ENCODE data around the gene PPP2R3A.
"Not testable (repeated sequence)": the region's sequence is repeated elsewhere in the genome, so short reads cannot be mapped to it uniquely, and the experiment has no call there.

The PPP2R3A gene, protein sequence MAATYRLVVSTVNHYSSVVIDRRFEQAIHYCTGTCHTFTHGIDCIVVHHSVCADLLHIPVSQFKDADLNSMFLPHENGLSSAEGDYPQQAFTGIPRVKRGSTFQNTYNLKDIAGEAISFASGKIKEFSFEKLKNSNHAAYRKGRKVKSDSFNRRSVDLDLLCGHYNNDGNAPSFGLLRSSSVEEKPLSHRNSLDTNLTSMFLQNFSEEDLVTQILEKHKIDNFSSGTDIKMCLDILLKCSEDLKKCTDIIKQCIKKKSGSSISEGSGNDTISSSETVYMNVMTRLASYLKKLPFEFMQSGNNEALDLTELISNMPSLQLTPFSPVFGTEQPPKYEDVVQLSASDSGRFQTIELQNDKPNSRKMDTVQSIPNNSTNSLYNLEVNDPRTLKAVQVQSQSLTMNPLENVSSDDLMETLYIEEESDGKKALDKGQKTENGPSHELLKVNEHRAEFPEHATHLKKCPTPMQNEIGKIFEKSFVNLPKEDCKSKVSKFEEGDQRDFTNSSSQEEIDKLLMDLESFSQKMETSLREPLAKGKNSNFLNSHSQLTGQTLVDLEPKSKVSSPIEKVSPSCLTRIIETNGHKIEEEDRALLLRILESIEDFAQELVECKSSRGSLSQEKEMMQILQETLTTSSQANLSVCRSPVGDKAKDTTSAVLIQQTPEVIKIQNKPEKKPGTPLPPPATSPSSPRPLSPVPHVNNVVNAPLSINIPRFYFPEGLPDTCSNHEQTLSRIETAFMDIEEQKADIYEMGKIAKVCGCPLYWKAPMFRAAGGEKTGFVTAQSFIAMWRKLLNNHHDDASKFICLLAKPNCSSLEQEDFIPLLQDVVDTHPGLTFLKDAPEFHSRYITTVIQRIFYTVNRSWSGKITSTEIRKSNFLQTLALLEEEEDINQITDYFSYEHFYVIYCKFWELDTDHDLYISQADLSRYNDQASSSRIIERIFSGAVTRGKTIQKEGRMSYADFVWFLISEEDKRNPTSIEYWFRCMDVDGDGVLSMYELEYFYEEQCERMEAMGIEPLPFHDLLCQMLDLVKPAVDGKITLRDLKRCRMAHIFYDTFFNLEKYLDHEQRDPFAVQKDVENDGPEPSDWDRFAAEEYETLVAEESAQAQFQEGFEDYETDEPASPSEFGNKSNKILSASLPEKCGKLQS (N-terminal part only)

GRCh38 chr3:135965506-135966270, at the start of gene PPP2R3A:
Gene PPP2R3A, plus strand, starts transcription at chr3:135965728. Its CDS starts 35,771 bp downstream, at chr3:136001499.
- DNase-seq, result peak; percentile 27 to 94 (median 86)

DNA sequence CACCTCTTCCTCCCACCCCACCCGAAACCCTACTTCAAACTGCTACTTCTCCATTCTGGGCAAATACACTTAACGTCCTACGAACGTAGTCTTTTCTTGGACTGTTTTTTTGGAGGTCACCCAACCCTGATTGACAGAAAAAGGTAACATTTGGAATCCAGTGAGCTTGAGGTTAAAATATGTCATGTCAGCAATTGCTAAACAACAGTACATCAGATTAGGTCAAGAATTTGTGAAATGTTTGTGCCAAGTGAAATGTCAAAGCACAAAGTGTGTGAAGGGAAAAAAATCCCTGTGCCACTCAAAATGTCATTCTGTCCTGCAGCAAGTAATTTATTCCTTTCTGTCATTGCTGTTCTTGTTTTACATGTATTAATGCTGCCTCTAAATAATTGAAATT, 49.2 kb upstream of the PPP2R3A start:
- DNase-seq, result no peak

GRCh38 chr3:135917076-135917475, 48.5 kb upstream of the PPP2R3A start:
- no peak for DNase-seq

GRCh38 chr3:135917927-135918597, 47.5 kb upstream of the PPP2R3A start:
- no peak for DNase-seq

- DNase-seq, result no peak
Measured at GRCh38 chr3:135918600-135918999, 46.9 kb upstream of the PPP2R3A start.

DNA sequence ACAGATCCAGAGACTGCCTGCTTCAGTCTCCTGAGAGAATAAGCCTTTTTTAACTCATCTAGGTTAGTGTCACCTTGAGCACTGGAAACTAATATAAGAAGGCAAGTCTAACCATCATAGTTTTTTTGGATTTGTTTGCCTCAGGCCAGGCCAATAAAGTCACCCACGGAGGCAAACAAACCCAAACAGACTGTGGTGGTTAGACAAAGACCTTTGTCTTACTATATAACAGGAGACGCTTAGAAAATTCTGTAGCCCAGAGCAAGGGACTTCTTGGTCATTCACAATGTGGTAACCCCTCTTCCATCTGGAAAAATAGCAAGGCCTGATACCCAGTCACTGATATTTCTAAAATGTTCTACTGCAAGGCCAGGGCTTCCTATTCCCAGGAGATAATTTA, 45.3 kb upstream of the PPP2R3A start:
- no peak for DNase-seq

DNA sequence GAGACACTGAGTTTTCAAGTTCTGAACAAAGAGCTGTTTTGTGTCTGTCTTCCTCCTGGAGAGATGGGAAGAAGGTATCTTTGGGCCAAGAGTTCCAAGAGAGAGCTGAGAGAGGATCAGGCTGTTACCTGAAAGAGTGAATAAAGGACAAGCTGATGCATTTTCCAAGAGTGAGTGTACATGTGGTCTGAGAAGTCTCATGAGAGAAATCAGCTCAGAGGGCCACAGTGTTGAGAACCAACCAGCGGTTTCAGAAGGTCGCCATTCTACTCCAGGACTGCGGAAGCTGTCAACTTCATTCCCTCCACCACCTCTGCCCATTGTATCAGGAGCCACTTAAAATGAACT, 42.7 kb upstream of the PPP2R3A start:
- DNase-seq, result no peak

GRCh38 chr3:135924506-135924905, 41.0 kb upstream of the PPP2R3A start:
- no peak for DNase-seq

GRCh38 chr3:135926664-135927063, 38.9 kb upstream of the PPP2R3A start:
- no peak for DNase-seq

- DNase-seq, result no peak
Measured at GRCh38 chr3:135927155-135927554, 38.4 kb upstream of the PPP2R3A start.

DNA sequence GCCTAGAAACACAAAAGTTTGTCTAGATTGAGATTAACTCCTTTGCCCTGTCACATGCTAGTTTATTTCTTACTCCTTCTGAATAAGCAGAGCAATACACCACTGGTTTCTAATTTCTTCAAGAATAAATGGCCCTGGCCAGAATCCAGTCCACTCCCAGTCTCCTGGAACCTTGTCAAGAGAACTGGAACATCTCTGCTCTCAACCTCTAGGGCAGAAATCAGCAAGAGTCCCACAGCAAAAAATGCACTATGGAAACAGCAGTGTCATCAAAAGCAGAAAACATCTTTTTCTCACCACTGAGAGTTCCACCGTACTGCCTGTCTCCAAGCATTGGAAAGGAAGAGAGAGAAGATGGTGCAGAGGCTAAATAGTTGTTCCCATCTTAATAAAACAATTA, 35.9 kb upstream of the PPP2R3A start:
- no peak for DNase-seq

DNA sequence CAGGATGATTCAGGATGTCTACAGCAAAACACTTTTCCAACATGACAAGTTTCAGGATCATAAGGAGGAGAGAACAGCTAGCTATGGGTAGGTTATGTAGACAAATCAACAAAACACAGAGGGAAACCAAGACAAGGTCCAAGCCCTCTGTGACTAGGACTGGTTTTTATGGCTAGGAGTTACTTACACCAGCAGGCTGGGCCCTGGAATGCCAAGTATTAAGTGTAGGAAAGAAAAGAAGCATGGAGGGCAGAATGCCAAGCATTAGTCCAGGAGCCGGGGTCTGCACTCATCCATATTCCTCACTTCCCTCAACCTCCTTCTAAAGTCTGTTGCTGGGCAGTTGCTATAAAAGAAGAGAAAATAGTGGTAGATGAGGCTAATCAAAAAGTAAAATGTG, 35.3 kb upstream of the PPP2R3A start:
- no peak for DNase-seq

DNA sequence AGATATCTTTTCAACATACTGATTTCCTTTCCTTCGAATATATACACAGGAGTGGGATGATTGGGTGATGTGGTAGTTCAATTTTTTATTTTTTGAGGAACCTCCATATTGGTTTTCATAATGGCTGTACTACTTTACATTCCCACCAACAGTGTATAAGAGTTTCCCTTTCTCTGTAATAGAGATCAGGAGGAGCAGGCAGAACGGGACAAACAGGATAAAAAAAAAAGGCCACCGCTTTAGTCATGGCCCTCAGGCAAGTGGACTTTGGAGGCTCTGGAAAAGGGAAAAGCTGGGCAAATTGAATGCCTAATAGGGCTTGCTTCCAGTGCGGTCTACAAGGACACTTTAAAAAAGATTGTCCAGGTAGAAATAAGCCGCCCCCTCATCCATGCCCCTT, 30.4 kb upstream of the PPP2R3A start:
- not testable (repeated sequence) for DNase-seq

GRCh38 chr3:135937766-135938165, 27.8 kb upstream of the PPP2R3A start:
- DNase-seq, result not testable (repeated sequence)

DNA sequence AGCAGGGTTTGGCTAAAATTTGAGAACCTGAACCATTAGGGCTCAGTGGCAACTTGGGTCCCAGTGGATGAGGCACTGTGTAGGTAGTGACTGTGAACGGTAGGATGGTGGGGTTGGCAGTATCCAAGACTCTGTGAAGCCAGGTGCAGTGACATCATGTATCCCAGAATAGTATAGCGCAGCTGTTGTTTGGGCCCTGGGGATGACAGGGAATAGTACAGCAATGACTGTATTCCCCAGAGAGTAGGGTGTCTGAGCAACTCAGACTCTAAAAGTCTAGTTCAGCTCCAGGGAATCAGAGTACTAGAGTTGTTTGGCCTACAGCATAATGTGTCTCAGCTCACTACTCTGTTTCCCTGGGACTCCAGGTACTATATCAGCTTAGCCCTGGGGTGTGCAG, 20.7 kb upstream of the PPP2R3A start:
- DNase-seq, result no peak

GRCh38 chr3:135950941-135951340, 14.6 kb upstream of the PPP2R3A start:
- DNase-seq, result no peak

DNA sequence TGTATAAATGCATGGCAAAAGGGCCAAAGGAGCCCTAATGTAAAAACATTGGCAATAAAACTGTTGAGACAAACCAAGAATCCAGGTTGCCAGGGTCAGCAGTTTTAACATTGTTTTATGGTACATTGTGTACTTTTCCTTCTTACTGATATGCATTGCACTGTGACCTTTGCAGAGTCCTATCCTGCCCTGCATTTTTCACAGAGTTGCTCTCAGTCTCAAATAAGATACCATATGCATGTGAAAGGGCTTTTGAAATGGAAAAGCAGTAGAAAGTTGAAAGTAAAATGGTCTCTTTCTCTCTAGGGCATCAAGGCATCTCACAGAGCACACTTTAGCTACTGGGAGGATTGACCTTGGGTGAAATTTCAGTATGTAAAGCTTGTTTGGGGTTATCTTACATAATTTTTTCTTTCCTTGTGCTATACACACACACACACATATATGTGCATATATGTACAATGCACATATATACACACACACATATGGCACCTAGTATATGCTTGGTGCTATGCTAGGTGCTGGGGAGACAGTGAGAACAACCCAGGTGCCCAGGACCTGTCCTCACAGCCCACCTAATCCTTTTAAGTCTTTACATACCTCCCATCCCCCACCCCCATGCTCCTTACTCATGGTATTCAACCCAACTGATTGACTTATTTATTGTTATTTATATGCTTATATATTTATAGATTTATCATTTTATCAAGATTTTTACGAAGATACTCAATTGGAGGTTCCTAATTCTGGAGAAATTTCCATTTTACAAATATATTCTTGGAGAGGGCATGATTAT, 1.2 kb upstream of the PPP2R3A start:
- no peak for DNase-seq

DNA sequence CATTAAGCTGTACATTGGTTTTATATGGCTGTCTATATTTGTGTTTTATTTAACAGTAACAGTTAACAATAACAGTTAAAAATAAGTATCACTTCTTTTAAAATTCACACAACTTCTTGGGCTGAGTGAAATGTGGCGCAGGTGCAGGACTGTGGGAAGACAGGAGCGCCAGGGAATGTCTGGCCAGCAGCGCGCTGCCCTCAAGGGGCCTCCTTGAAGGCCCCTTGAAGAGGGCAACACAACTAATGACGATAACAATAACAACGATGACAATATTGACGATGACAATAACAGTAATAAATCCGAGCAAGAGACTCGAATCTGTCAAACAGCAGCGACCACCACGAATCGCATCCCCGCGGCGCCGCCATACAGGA, 411 bp upstream of the PPP2R3A start:
- no peak for DNase-seq

GRCh38 chr3:135966271-135966961, 888 bp downstream of the PPP2R3A start:
- peak in 18 of 58 donors; percentile 18 to 65 (median 42) for DNase-seq

Measured in anterior cingulate cortex (tissue), 58 donors.